Measurements from ENCODE around the gene AVP. TPM values are rescaled to one million over a fixed set of nuclear protein-coding genes. Genes with fewer than 3 reads are reported as not detected.
"Not testable (repeated sequence)": the region's sequence is repeated elsewhere in the genome, so short reads cannot be mapped to it uniquely, and the experiment has no call there.

AVP gene
- total RNA-seq, 1 donor from 2014 or later = not detected

- intact Hi-C loops (cut with micrococcal nuclease) = no loop called here
Observed at GRCh38 chr20:3084986-3085360, 449 bp upstream of the AVP start.

- intact Hi-C loops (cut with micrococcal nuclease) = no loop called here
Observed at GRCh38 chr20:3082955-3083952, 1.3 kb downstream of the AVP start.

- intact Hi-C loops (cut with micrococcal nuclease) = no loop called here
Observed at GRCh38 chr20:3082306-3082951, 2.1 kb downstream of the AVP start.

GRCh38 chr20:3081641-3082040, 2.9 kb downstream of the AVP start:
- intact Hi-C loops (cut with micrococcal nuclease) = no loop called here

- intact Hi-C loops (cut with micrococcal nuclease) = no loop called here
Observed at GRCh38 chr20:3080939-3081388, 3.6 kb downstream of the AVP start.

GRCh38 chr20:3077618-3078134, 6.8 kb downstream of the AVP start:
- intact Hi-C loops (cut with micrococcal nuclease) = loop anchor here (2.0 kb wide), 1 partner anchor 23 kb away; no protein-coding TSS in a partner anchor

GRCh38 chr20:3075315-3075714, 9.2 kb downstream of the AVP start:
- intact Hi-C loops (cut with micrococcal nuclease) = not testable (repeated sequence)

- intact Hi-C loops (cut with micrococcal nuclease) = no loop called here
Observed at GRCh38 chr20:3074812-3075211, 9.7 kb downstream of the AVP start.

- intact Hi-C loops (cut with micrococcal nuclease) = not testable (repeated sequence)
Observed at GRCh38 chr20:3073251-3073643, 11.3 kb downstream of the AVP start.

GRCh38 chr20:3072530-3073250, 11.8 kb downstream of the AVP start:
- intact Hi-C loops (cut with micrococcal nuclease) = no loop called here

- intact Hi-C loops (cut with micrococcal nuclease) = no loop called here
Observed at GRCh38 chr20:3071610-3072529, 12.7 kb downstream of the AVP start, which contains the start of gene OXT. TSS of gene OXT (plus strand) at chr20:3071620. CDS start at chr20:3071656, 36 bp downstream.

GRCh38 chr20:3071266-3071609, 13.3 kb downstream of the AVP start:
- intact Hi-C loops (cut with micrococcal nuclease) = no loop called here

GRCh38 chr20:3070725-3071124, 13.8 kb downstream of the AVP start:
- intact Hi-C loops (cut with micrococcal nuclease) = no loop called here

GRCh38 chr20:3068986-3069900, 15.3 kb downstream of the AVP start:
- intact Hi-C loops (cut with micrococcal nuclease) = no loop called here

GRCh38 chr20:3068075-3068474, 16.4 kb downstream of the AVP start:
- intact Hi-C loops (cut with micrococcal nuclease) = no loop called here

- intact Hi-C loops (cut with micrococcal nuclease) = no loop called here
Observed at GRCh38 chr20:3067139-3068014, 17.1 kb downstream of the AVP start.

- intact Hi-C loops (cut with micrococcal nuclease) = not testable (repeated sequence)
Observed at GRCh38 chr20:3064119-3064518, 20.4 kb downstream of the AVP start.

GRCh38 chr20:3059489-3059888, 25.0 kb downstream of the AVP start:
- intact Hi-C loops (cut with micrococcal nuclease) = no loop called here

All from T-helper 2 cell treated with Interferon-gamma antibody and Interleukin-4, amounts not matched to agents 100 ng/mL and 5 ng/mL, for 36 hours (primary cell).